ENCODE results near the gene HP1BP3.
"Not testable (repeated sequence)": the region's sequence is repeated elsewhere in the genome, so short reads cannot be mapped to it uniquely, and the experiment has no call there.

Gene HP1BP3

GRCh38 chr1:20726118-20726911, 60.8 kb downstream of the HP1BP3 start:
- DNase-seq, result no peak

GRCh38 chr1:20725189-20726117, 61.7 kb downstream of the HP1BP3 start:
- DNase-seq, result no peak

GRCh38 chr1:20724364-20725188, 62.5 kb downstream of the HP1BP3 start:
- no peak for DNase-seq

- DNase-seq, result no peak
These were observed 63.4 kb downstream of the HP1BP3 start for GRCh38 chr1:20723537-20724363.

- no peak for DNase-seq
These were observed 64.0 kb downstream of the HP1BP3 start for GRCh38 chr1:20723159-20723536.

GRCh38 chr1:20721117-20722061, 65.7 kb downstream of the HP1BP3 start:
- no peak for DNase-seq

GRCh38 chr1:20720631-20721091, 66.4 kb downstream of the HP1BP3 start:
- DNase-seq, result no peak

GRCh38 chr1:20719871-20720620, 67.1 kb downstream of the HP1BP3 start:
- DNase-seq, result no peak

GRCh38 chr1:20719261-20719660, 67.8 kb downstream of the HP1BP3 start:
- no peak for DNase-seq

- not testable (repeated sequence) for DNase-seq
These were observed 68.7 kb downstream of the HP1BP3 start for GRCh38 chr1:20718343-20718882.

GRCh38 chr1:20717452-20718342, 69.4 kb downstream of the HP1BP3 start, which contains the start of gene KIF17:
KIF17 (minus strand) TSS chr1:20718007; CDS start chr1:20717706, 301 bp downstream.
- DNase-seq, result peak; percentile 82

GRCh38 chr1:20716232-20716631, 70.9 kb downstream of the HP1BP3 start:
- no peak for DNase-seq

- no peak for DNase-seq
These were observed 71.7 kb downstream of the HP1BP3 start for GRCh38 chr1:20715406-20715805.

GRCh38 chr1:20713440-20713839, 73.7 kb downstream of the HP1BP3 start:
- DNase-seq, result no peak

- DNase-seq, result no peak
These were observed 74.9 kb downstream of the HP1BP3 start for GRCh38 chr1:20712215-20712577.

GRCh38 chr1:20711285-20712214, 75.6 kb downstream of the HP1BP3 start:
- no peak for DNase-seq
